RWPE2 (cell line): ENCODE results near the gene CABP2.

Source experiments
- ATAC-seq: fragments of 200-7000 bp; cut with Tn5 transposase; 3 replicates; pipeline ENCODE4 v1.9.1; 2021; ENCODE audit warnings: low read depth
- DNase-seq: peaks from one replicate; pipeline ENCODE4 v3.0.0-alpha.2; 2020; ENCODE audit warnings: low spot score
- H3K27ac ChIP-seq: fragments of 450-650 bp; 2 replicates; pipeline ENCODE4 v1.5.1; 2017; ENCODE audit warnings: mild to moderate bottlenecking; ENCODE audit not compliant: poor library complexity, severe bottlenecking
- H3K27me3 ChIP-seq: fragments of 250-450 bp; sonication (Bioruptor Pico); 2 replicates; pipeline ENCODE4 v1.5.1; 2021; ENCODE audit warnings: mild to moderate bottlenecking, moderate library complexity; ENCODE audit not compliant: insufficient read depth, poor library complexity, severe bottlenecking
- H3K36me3 ChIP-seq: fragments of 250-450 bp; sonication (Bioruptor Pico); 2 replicates; pipeline ENCODE4 v1.5.1; 2020; ENCODE audit warnings: low read depth, mild to moderate bottlenecking, moderate library complexity
- H3K4me1 ChIP-seq: fragments of 250-450 bp; sonication (Bioruptor Pico); 2 replicates; pipeline ENCODE4 v1.5.1; 2021; ENCODE audit warnings: mild to moderate bottlenecking, moderate library complexity; ENCODE audit not compliant: insufficient read depth, poor library complexity, severe bottlenecking
- H3K4me3 ChIP-seq: fragments of 250-450 bp; sonication (Bioruptor Pico); 2 replicates; pipeline ENCODE4 v1.5.1; 2021; ENCODE audit warnings: mild to moderate bottlenecking, moderate library complexity; ENCODE audit not compliant: severe bottlenecking
- H3K9me3 ChIP-seq: fragments of 250-450 bp; sonication (Bioruptor Pico); 2 replicates; pipeline ENCODE4 v1.5.1; 2021; ENCODE audit warnings: mild to moderate bottlenecking, moderate library complexity; ENCODE audit not compliant: severe bottlenecking
- TF ChIP-seq, protein P1 (sequence below): fragments of 450-650 bp; IDR thresholded peaks from one replicate; pipeline ENCODE4 v1.5.1; 2017; ENCODE audit warnings: mild to moderate bottlenecking, moderate library complexity; ENCODE audit not compliant: poor library complexity, severe bottlenecking

Gene CABP2

DNA sequence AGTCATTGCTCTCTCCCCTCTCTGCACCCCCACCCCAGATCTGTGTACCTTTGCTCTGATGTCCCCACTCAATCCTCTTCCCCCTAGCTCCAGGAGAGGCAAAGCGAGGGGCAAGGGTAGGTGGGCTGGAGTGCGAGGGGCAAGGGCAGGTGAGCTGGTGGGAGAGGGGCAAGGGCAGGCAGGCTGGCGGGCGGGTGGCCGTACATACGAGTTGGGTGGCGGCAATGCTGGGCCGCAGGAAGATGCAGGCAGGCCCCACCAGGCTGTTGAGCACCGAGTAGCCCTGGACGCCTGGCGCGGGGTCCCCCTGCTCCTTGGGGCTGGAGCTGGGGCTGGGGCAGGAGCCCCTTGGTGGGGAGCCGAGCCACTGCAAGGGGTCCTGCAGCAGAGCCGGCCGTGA, 908 bp downstream of the CABP2 start:
- Histone ChIP-seq H3K27ac (no peak overlapping the region), H3K9me3 (no peaks in the 10 kb centered on the region), H3K27me3 (no peaks in the 10 kb centered on the region), H3K36me3 (no peaks in the 10 kb centered on the region), H3K4me3 (no peak overlapping the region), H3K4me1 (no peaks in the 10 kb centered on the region)
- TF ChIP-seq, protein P1, sequence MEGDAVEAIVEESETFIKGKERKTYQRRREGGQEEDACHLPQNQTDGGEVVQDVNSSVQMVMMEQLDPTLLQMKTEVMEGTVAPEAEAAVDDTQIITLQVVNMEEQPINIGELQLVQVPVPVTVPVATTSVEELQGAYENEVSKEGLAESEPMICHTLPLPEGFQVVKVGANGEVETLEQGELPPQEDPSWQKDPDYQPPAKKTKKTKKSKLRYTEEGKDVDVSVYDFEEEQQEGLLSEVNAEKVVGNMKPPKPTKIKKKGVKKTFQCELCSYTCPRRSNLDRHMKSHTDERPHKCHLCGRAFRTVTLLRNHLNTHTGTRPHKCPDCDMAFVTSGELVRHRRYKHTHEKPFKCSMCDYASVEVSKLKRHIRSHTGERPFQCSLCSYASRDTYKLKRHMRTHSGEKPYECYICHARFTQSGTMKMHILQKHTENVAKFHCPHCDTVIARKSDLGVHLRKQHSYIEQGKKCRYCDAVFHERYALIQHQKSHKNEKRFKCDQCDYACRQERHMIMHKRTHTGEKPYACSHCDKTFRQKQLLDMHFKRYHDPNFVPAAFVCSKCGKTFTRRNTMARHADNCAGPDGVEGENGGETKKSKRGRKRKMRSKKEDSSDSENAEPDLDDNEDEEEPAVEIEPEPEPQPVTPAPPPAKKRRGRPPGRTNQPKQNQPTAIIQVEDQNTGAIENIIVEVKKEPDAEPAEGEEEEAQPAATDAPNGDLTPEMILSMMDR: no peak
- no peak for ATAC-seq
- DNase-seq: no peak

GRCh38 chr11:67521924-67522323, 1.3 kb downstream of the CABP2 start:
- TF ChIP-seq, protein P1: no peak
- H3K36me3 ChIP-seq: no peaks in the 10 kb centered on the region
- no peaks in the 10 kb centered on the region for H3K9me3 ChIP-seq
- H3K27ac ChIP-seq: no peak overlapping the region
- no peak for ATAC-seq
- no peak overlapping the region for H3K4me3 ChIP-seq
- no peak for DNase-seq
- no peaks in the 10 kb centered on the region for H3K4me1 ChIP-seq
- no peaks in the 10 kb centered on the region for H3K27me3 ChIP-seq

- ATAC-seq (no peak), DNase-seq (no peak)
- TF ChIP-seq, protein P1: no peak
- Histone ChIP-seq H3K9me3 (no peaks in the 10 kb centered on the region), H3K27ac (no peak overlapping the region), H3K4me1 (no peaks in the 10 kb centered on the region), H3K4me3 (no peak overlapping the region), H3K36me3 (no peaks in the 10 kb centered on the region), H3K27me3 (no peaks in the 10 kb centered on the region)
These were observed 2.1 kb downstream of the CABP2 start for GRCh38 chr11:67520856-67521824.

GRCh38 chr11:67519726-67520125, 3.5 kb downstream of the CABP2 start:
- H3K4me3 ChIP-seq: no peak overlapping the region
- H3K4me1 ChIP-seq: no peaks in the 10 kb centered on the region
- TF ChIP-seq, protein P1: no peak
- no peak overlapping the region for H3K27ac ChIP-seq
- H3K9me3 ChIP-seq: no peaks in the 10 kb centered on the region
- DNase-seq (no peak), ATAC-seq (no peak)
- H3K27me3 ChIP-seq: no peaks in the 10 kb centered on the region
- no peaks in the 10 kb centered on the region for H3K36me3 ChIP-seq
